ENCODE measurements around the gene TBXAS1.
"Not testable (repeated sequence)": the region's sequence is repeated elsewhere in the genome, so short reads cannot be mapped to it uniquely, and the experiment has no call there.

The TBXAS1 gene

DNA sequence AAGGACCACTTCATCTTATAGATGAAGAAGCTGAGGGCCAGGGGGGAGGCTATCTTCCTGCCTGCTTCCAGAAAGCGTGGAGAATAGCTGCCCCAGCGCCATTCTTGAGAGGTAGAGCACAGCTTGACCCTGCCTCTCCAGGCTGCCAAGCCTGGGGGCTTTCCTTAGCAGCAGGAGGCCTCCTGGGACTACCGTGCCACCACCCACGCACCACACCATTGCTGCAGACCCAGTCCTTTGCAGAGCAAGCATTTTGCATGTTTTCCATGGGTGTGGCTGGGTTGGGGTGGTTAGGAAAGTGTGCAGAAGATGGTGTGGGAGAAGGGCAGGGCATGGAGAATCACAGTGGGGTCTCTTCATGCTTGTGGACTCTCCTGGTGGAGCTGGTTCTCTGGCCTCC, 64.9 kb downstream of the TBXAS1 start:
- no peak for DNase-seq

DNA sequence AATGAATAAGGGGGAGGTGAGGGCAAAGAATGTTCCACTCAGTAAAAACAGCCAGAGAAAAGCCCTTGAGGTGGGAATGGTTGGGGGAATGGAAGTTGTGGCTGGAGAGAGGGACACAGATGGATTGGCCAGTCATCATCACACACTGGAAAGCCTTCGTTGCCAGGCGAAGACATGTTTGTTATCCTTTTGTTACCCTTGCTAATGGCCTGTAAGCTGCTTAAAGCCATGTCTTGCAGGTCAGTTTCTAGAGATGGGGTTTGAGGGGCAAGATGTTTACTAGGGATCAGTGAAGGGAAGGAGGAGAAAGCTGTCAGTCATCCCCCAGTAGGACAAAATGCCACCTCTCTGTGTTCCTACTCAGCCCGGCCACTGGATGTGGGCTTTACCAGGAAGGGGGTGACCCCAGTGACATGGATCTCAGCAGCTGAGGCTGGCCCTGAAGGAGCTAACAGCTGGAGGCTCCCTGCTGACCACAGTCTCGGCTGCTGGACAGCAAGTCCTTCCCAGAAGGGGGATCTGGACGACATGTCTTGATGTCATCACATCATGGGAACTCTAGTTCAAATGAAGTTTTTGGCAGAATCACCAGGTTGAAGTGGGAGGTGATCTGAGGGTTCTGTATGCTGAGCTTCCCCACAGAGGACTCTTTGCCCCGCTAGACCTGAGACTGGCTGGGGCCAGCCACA, 66.2 kb downstream of the TBXAS1 start:
- DNase-seq: no peak

DNA sequence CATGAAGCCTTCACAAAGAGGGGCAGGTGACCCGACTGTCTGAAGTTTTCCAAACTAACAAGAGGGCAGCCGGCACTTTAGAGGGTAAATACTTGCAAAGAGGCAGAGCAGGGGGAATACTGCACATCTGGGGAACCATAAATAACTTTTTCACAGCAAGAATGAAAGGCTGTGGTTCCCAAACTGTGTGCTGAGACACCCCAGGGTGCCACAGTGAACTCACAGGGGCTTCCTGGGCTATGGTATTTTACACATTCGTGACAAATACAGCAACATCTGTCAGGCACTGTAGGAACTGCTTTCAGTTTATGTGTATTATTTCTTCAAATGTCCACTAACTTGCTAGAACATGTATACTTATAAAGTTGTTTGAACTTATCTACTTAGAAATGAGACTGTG, 67.2 kb downstream of the TBXAS1 start:
- no peak for DNase-seq

DNA sequence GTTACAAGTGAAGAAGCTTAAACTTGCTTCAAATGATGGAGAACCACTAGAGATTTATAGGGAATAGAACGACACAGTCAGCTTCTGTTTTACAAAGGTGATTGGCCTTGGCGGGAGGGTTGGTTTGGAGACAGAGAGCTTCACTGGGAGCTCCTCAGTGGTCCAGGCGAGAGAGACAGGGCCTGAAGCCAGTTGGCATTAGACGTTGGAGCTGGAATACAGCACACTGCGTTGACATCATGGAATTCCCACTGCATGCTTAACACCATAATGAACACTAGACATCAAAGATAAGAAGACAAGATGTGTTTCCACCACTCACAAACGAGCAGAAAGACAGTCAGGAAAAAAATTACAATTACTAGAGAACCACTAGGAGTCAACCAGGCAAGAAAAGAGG, 67.8 kb downstream of the TBXAS1 start:
- DNase-seq: no peak

DNA sequence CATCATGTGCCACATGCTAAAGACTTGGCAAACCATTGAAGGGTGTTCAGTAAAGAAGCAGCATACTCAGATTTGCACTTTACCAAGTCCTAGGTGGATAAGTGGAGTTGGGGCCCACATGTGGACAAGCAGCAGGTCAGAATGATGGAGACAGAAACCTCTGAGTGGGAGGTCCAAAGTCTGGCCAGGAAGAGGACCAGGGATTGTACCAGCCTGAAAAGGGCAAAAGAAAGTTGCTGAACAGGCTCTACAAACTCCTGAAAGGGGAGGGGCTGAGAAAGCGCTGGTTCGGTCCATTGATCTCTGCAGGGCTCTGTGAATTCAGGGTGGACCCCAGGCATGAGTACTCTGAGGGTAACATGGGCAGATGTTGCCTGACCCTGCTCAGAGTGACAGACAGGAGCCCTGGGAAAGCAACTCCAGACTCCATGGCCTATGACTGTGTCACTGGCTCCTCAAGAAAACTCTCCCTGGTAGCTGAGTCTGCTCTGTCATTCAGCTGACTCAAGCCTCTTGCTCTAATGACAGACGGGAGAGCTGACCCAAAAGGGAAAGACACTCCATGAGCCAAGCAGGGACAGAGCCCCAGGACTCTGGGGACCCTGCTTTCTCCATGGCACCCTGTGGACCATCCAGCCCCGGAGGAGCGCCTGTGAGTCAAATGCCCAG, 68.5 kb downstream of the TBXAS1 start:
- DNase-seq: no peak

DNA sequence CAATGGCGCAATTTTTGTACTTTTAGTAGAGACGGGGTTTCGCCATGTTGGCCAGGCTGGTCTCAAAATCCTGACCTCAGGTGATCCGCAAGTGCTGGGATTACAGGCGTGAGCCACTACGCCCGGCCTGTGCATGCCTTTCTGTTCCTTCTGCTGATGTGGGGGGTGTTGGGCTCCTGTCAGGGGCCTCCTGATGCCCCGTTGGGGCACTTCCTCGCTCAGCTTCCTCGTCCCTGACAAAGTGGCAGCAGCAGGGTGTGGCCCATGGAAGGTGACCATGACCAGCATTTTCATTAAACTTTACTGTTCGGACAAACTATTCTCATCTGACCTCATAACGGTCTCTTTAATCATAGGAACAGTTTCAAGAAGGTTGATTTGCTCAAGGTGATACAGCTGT, 69.4 kb downstream of the TBXAS1 start:
- DNase-seq: no peak

DNA sequence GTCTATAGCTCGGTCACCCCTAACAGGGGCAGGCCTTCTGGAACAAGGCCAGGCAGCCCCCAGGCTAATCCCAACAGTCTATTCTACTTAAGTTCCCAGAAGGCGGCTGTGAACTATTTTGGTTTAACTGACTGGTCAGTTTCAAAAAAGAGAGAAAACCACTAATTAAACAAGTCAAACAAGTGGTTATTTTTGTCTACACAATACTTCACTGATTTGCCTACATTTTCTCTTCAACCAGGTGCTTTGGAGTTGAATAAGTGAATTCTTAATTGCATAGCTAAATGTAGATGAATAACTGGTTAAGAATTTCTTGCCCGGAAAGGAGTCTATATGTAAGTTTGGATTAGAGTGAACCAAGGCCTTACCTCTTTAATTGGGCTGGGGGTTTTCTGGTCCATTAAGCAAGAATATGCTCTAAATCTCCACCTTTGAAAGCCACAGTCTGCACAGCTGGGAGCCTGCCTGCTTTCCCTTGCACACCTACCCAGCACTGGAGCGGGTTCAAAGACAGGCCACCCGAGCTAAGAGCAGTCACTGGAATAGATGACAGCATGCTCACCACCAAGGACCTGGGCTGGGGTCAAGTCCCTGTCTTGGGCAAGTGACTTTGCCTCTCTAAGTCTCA, 70.4 kb downstream of the TBXAS1 start:
- no peak for DNase-seq

DNA sequence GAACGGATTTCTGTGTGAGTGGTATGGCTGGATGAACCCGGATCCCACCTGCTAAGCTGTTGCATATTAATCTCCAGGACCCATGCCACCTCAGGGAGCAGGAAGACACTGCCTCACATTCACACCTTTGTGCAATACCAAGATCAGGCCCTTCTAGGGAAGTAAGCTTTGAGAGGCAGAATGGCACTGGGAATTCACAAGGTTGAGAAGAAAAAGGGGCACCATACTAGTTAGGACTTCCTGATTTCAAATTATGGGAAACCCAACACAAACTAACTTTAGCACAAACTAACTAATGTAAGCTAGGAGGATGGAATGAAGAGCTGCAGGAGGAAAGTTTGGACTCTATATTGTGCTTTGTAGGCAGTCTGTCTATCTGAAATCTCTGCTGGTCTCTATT, 71.3 kb downstream of the TBXAS1 start:
- no peak for DNase-seq

DNA sequence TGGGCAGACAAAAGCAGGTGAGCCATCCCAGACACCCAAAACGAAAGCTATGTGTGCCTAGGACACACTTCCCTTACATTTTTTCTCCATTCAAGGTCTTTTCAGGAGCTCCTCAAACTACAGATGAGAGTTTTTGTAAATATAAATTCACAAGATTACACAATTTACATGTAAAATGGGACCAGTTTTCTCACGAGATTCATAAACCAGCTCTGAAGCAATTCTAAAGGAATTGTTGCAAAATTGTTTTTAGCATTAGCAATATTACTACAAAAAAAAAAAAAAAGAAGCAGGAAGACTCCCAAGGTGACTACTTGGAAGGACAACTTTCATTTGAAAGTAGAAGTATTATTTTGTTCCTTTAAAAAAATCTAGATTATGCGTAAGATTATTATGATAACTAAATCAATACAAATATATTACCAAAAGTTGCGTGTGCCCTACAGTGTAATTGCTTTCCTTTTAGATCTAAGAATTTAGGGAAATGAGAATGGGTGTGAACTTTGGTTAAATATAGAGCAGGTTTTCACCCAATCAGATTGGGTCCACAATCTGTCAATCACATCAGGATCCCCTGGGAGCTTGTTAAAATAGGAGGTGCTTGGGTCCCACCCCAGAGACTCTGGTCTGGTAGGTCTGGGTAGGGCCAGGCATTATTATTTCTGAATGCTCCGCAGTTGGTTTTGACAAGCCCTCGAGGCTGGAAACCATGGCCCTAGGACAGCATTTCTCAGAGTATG, 72.2 kb downstream of the TBXAS1 start:
- no peak for DNase-seq

DNA sequence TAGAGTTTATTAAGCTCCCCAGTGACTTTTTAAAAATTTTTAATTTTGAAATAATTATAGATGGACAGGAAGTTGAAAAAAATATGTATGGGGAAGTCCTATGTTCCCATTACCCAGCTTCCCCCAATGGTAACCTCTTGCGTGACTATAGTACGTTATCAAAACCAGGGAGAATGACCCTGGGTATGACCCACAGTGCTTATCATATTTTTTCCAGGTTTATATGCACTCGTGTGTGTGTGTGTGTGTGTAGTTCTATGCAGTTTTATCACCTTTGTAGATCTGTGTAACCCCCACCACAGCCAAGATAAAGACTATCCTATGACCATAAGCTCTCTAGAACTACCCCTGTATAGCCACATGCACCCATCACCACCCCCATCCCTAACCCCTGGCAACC, 72.8 kb downstream of the TBXAS1 start:
- no peak for DNase-seq

DNA sequence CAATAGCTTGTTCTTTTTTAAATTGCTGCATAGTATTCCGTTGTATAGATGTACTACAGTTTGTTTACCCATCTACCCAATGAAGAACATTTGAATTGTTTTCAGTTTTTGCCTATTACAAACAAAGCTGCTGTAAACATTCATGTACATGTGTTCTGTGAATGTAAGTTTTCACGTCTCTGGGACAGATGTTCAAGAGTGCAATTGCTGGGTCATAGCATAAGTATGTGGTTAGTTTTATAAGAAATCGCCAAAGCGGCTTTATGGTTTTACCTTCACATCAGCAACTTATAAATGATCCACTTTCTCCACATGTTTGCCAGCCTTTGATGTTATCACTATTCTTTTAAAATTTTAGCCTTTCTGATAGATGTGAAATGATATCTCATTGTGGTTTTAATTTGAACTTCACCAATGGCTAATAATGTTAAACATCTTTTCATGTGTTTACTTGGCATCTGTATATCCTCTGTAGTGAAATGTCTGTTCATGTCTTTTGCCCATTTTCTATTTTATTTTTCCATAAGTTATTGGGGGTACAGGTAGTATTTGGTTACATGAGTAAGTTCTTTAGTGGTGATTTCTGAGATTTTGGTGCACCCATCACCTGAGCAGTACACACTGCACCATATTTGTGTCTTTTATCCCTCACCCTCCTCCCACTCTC, 73.5 kb downstream of the TBXAS1 start:
- no peak for DNase-seq

DNA sequence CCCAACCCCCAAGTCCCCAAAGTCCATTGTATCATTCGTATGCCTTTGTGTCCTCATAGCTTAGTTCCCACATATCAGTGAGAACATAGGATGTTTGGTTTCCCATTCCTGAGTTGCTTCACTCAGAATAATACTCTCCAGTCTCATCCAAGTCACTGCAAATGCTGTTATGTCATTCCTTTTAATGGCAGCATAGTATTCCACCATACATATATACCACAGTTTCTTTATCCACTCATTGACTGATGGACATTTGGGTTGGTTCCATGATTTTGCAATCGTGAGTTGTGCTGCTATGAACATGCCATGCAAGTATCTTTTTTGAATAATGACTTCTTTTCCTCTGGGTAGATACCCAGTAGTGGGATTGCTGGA, 74.0 kb downstream of the TBXAS1 start:
- not testable (repeated sequence) for DNase-seq

DNA sequence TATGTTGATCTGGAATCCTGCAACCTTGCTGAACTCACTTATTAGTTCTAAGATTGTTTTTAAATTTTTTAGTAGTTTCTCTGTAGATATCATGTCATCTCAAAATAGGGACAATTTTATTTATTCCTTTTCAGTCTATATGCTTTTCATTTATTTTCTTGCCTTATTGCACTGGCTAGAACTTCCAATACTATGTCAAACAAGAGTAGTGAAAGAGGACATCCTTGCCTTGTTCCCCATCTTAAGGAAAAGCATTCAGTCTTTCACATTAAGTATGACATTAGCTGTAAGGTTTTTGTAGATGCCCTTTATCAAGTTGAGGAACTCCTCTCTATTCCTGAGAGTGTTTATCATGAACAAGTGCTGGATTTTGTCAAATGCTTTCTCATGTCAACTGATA, 77.8 kb downstream of the TBXAS1 start:
- DNase-seq: no peak

DNA sequence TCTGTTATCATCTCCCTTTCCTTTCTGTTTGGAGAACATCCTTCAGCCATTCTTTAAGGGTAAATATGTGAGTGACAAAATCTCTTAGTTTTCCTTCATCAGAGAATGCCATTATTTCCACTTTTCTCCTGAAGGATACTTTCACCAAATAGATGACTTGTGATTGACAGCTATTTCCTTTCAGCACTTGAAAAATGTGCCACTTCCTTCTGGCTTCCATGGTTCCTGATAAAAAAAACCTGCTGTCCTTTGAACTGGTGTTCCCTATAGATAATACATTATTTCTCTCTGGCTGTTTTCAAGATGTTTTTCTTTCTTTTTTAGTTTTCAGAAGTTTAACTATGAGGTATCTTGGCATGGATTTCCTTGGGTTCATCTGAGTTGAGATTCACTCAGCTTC, 79.7 kb downstream of the TBXAS1 start:
- DNase-seq: no peak

DNA sequence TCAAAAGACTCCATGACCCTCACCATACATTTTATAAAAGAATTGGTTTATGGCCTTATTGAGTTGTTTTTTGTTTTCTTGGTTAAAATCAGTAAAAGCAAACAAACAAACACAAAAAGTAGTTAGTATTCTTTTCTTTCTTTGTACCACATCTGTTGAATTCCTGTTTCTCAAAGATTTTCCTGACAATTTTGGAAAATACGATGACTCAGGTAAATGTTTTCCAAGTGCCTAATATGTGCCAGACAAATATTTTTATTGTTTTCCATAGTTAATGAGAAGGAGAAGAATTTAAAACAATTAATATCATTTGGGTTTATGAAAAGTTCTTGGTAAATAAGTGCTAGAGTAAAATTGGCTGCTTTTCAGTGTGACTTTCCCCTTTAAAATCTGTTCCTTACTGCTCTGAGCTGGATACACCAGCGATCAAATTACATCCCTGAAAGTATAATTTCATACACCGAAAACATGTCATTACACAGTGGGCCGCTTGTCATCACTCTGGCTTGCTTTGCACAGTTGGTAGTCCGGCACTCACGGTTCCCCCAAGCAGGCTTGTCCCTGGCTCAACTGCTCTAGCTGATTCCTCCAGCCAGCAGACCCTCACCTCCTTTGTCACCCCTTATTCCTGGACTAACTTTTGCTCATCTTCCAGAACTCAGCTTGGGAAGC, 80.5 kb downstream of the TBXAS1 start:
- no peak for DNase-seq

DNA sequence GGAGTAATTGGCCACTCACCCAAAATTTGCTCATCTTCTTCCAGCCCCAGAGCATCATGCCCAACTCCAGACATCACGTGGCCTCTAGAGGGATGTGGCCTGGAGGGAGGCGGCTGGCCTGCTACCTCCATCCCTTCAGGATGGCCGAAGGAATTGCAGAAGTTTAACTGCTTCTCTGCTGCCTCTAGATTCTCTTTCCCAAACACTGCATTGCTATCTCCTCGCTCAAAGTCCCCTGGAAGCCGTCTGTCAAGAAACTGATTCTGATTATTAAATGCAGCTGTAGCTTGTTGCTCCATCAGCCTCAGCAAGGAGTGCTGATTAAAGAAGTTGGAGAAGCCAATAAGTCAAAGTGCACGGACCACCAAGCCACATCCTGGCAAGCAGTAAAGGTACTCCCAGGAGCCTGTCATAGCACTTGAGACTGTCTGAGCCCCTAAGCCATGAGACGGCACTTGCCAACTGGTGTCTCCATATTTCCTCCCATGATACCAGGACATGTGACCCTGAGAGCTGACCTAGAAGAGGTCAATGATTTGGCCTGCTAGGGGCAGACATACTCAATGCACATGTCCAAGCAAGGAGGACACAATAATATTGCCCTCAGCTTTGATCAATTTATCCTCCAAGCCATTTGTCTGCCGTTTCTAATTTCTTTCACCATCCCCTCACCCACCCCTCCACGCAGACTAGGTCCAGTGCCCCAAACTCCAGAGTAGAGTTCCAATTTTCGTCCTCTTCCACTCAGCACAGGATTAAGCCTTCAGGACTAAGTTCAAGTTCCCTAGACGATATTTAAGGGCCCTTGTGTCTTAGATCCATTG, 84.2 kb downstream of the TBXAS1 start:
- DNase-seq: no peak

DNA sequence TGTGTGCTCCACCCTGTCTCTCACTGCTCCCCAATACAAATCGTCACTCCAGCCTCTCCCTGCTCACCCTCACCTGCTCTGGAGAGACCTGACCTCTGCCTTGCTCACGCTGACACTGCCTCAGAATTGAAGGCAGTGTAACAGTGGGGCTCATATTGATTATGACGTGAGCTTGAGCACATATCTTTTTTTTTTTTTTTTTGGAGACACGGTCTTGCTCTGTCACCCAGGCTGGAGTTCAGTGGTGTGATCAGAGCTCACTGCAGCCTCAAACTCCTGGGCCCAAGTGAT, 84.7 kb downstream of the TBXAS1 start:
- no peak for DNase-seq

DNA sequence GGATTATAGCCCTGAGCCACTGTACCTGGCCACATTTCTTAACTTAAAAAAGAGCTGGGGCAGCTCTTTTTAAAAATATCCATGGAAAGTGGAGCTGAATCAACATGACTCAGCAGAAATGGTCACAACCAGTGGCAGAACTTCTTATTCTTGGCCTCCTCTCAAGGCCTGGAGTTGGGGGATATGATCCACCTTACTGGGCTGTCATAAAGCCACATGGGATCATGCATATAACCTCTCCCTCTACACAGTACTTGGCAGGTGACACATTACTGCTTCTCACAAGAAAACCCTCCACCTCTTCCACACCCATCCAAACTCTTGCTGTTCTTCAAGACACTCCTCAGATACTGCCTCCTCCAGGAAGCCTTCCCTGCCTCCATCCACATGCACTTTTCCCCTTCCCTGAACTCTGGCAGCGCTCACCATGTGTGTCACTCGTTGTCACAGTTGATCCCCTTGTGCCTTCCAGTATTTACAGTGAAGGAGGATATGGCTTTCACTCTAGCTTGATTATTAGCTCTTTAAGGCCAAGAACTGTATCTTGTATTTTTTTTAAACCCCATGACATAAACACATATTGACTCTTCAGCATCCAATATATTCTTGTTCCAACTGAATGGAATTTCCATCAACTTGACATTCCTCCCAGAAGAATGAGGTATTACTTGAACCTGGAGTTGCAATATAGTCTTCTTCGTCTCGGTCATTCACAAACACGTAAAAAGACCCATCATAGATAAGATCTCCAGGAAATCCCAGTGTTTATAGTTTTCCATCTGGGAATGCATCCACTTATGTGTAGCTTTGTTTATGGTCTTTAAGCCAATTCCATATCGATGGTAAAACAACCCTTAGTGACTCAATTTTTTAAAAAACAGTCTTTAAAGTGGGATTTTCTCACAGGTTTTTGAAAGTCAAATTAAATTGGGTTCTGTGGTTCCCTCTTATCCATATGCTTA, 85.5 kb downstream of the TBXAS1 start:
- DNase-seq: no peak

DNA sequence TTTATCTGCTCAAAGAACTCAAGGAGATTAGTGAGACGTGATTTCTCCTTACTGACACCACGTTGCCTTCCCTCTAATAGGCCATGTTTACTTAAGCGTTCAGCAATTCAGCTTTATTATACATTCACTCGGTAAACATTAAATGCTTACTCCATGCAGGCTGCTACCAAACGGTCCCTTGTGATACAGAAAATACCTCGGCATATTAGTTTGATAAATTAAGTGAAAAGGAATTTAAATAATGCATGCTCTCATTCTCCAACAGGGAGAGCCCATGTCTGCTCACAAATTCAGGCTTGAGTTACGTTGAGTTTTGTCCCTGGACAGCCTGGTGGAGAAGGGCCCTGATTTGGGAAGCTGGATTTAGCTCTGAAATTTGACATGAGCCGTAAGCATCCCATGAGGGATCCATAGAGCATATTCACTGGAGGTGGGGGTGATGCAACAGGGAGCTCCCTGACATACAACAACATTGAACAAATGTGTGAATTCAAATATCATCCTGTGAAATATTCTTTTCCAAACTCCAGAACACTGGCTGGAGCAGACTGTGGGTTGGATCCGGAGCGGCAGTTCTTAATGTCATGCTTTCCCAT, 86.3 kb downstream of the TBXAS1 start:
- no peak for DNase-seq
